Naive B cell (primary cell): ENCODE measurements around the gene RBM8A. TPM values are rescaled to one million over a fixed set of nuclear protein-coding genes. Genes with fewer than 3 reads are reported as not detected.

Experiments used
- ATAC-seq, 2 donors: fragments of 150-1000 bp; cut with Tn5 transposase; 2 replicates each; pipeline ENCODE4 v1.10.0; 2021; ENCODE audit warnings: low read depth in 2 of 2, mild to moderate bottlenecking in 2 of 2, moderate library complexity in 2 of 2
- DNase-seq: peaks from one replicate; pipeline ENCODE4 v3.0.0; 2022
- H3K27ac Mint-ChIP-seq, 6 donors: one replicate each; pipeline ENCODE4 v1.8.0; 2020 to 2022; ENCODE audit warnings: mild to moderate bottlenecking in 6 of 6, mixed read lengths in 6 of 6, moderate library complexity in 5 of 6, inconsistent platforms in 2 of 6
- H3K27me3 Mint-ChIP-seq, 3 donors: one replicate each; pipeline ENCODE4 v1.8.0; 2021 to 2022; ENCODE audit warnings: mixed read lengths in 3 of 3, mild to moderate bottlenecking in 1 of 3
- H3K36me3 Mint-ChIP-seq, 2 donors: one replicate each; pipeline ENCODE4 v1.8.0; 2020 to 2022; ENCODE audit warnings: mixed read lengths in 2 of 2, inconsistent platforms in 1 of 2, mild to moderate bottlenecking in 1 of 2
- H3K4me1 Mint-ChIP-seq, 3 donors: one replicate each; pipeline ENCODE4 v1.8.0; 2020 to 2022; ENCODE audit warnings: mixed read lengths in 3 of 3, inconsistent platforms in 1 of 3, mild to moderate bottlenecking in 1 of 3, moderate library complexity in 1 of 3
- H3K4me3 Mint-ChIP-seq, 8 donors: one replicate each; pipeline ENCODE4 v1.8.0; 2020 to 2022; ENCODE audit warnings: mild to moderate bottlenecking in 8 of 8, mixed read lengths in 8 of 8, moderate library complexity in 8 of 8, inconsistent platforms in 2 of 8
- H3K9me3 Mint-ChIP-seq, 7 donors: one replicate each; pipeline ENCODE4 v1.8.0; 2020 to 2022; ENCODE audit warnings: mixed read lengths in 7 of 7, mild to moderate bottlenecking in 5 of 7, inconsistent platforms in 2 of 7, moderate library complexity in 1 of 7
- polyA plus RNA-seq, 6 donors: library from polyadenylated mRNA; unstranded; fragments of 300-500 nt; fragmentation: Illumina TruSeq; gene quantifications; one replicate each; pipeline ENCODE4 v1.2.3, GENCODE V29; 2021; ENCODE audit warnings: low read depth in 6 of 6

The RBM8A gene
- polyA plus RNA-seq, 6 donors from 2014 or later = 140 to 220 (median 158) TPM

GRCh38 chr1:145877923-145878486 lies 49.3 kb downstream of the RBM8A start:
- Mint-ChIP-seq H3K4me3 (no peak overlapping the region), H3K36me3 (no peaks in the 10 kb centered on the region), H3K9me3 (no peaks in the 10 kb centered on the region), H3K27me3 (peaks cover 9 to 34% (median 30%) of the 10 kb centered on the region in 3 donors), H3K27ac (peak overlapping the region in 1 of 6 donors; percentile 9), H3K4me1 (peaks cover 1 to 4% (median 2%) of the 10 kb centered on the region in 3 donors)
- DNase-seq (no peak), ATAC-seq (no peak)

- Mint-ChIP-seq H3K4me3 (no peak overlapping the region), H3K36me3 (no peaks in the 10 kb centered on the region), H3K9me3 (no peaks in the 10 kb centered on the region), H3K27me3 (peaks cover 30 to 44% (median 40%) of the 10 kb centered on the region in 3 donors), H3K27ac (no peak overlapping the region), H3K4me1 (peaks cover 17 to 18% (median 17%) of the 10 kb centered on the region in 3 donors)
- DNase-seq = no peak
- no peak for ATAC-seq
Observed at GRCh38 chr1:145874646-145875045, 52.6 kb downstream of the RBM8A start.

GRCh38 chr1:145871994-145872924 lies 55.0 kb downstream of the RBM8A start:
- H3K27me3 Mint-ChIP-seq = peaks cover 30 to 44% (median 40%) of the 10 kb centered on the region in 3 donors
- peak overlapping the region; percentile 62 to 88 (median 82) for H3K4me3 Mint-ChIP-seq
- DNase-seq = peak; percentile 30
- ATAC-seq = peak; percentile 86
- H3K27ac Mint-ChIP-seq = peak overlapping the region in 2 of 6 donors; percentile 27 to 52
- no peaks in the 10 kb centered on the region for H3K36me3 Mint-ChIP-seq
- H3K4me1 Mint-ChIP-seq = peaks cover 17 to 18% (median 17%) of the 10 kb centered on the region in 3 donors
- no peaks in the 10 kb centered on the region for H3K9me3 Mint-ChIP-seq

Other genes with a start within 250 kb of the RBM8A start
- under 1 TPM in 4 of 6 donors, not detected in 2; 0.17 to 0.41 (median 0.25) TPM for gene PDZK1, start 220.1 kb downstream of the RBM8A start, polyA plus RNA-seq
- under 1 TPM in 5 of 6 donors, not detected in 1; 0.24 to 0.86 (median 0.51) TPM for gene CD160, start 208.0 kb downstream of the RBM8A start, polyA plus RNA-seq
- gene RNF115, start 103.4 kb downstream of the RBM8A start, polyA plus RNA-seq = 1 to 10 TPM; 4.0 to 6.8 (median 4.6) TPM
- gene POLR3C, start 103.3 kb downstream of the RBM8A start, polyA plus RNA-seq = 100 to 1,000 TPM in 1 of 6 donors, 10 to 100 TPM in 5; 47.6 to 114 (median 63.3) TPM
- gene NUDT17, start 81.9 kb downstream of the RBM8A start, polyA plus RNA-seq = 1 to 10 TPM in 5 of 6 donors, under 1 TPM in 1; 0.26 to 5.9 (median 2.9) TPM
- 10 to 100 TPM in 3 of 6 donors, 1 to 10 TPM in 3; 9.2 to 17.0 (median 10.9) TPM for gene PIAS3, start 68.4 kb downstream of the RBM8A start, polyA plus RNA-seq
- gene ANKRD35, start 41.6 kb downstream of the RBM8A start, polyA plus RNA-seq = not detected
- gene ITGA10, start 17.4 kb downstream of the RBM8A start, polyA plus RNA-seq = under 1 TPM in 1 of 6 donors, not detected in 5; 0.20 TPM
- 10 to 100 TPM; 37.9 to 50.8 (median 49.6) TPM for gene PEX11B, start 8.8 kb downstream of the RBM8A start, polyA plus RNA-seq
- gene LIX1L, start 30.5 kb upstream of the RBM8A start, polyA plus RNA-seq = 10 to 100 TPM; 10.6 to 14.2 (median 12.7) TPM
- under 1 TPM in 2 of 6 donors, not detected in 4; 0.15 to 0.27 TPM for gene ANKRD34A, start 37.1 kb upstream of the RBM8A start, polyA plus RNA-seq
- 100 to 1,000 TPM in 1 of 6 donors, 10 to 100 TPM in 5; 79.5 to 202 (median 91.7) TPM for gene POLR3GL, start 37.2 kb upstream of the RBM8A start, polyA plus RNA-seq
- gene TXNIP, start 69.1 kb upstream of the RBM8A start, polyA plus RNA-seq = 1,000 to 10,000 TPM; 2,524 to 6,933 (median 5,735) TPM
- gene HJV, start 94.3 kb upstream of the RBM8A start, polyA plus RNA-seq = not detected
- gene NBPF10, start 217.3 kb upstream of the RBM8A start, polyA plus RNA-seq = under 1 TPM; 0.20 to 0.62 (median 0.23) TPM